SK-N-SH (cell line): Measurements from ENCODE around the gene SIRT3. TPM values are rescaled to one million over a fixed set of nuclear protein-coding genes. Genes with fewer than 3 reads are reported as not detected.

Experiments used
- CTCF ChIA-PET: fragments of 300-600, 350-600 bp; formaldehyde crosslinking; extraction: SDS; loops from one replicate; lab custom pipeline; 2021; lab: Yijun Ruan, JAX
- POLR2A ChIA-PET: fragments of 350-600 bp; sonication (Branson Sonifier 250); formaldehyde crosslinking; extraction: SDS; loops from one replicate; lab custom pipeline; 2020; ENCODE audit warnings: antibody characterized with exemption, inconsistent platforms; lab: Yijun Ruan, JAX
- DNase-seq: peaks from one replicate; pipeline ENCODE4 v3.0.0; 2012
- H2AFZ ChIP-seq: fragments of 200-600 bp; sonication (generic); 2 replicates; pipeline ENCODE4 v1.8.1; 2016; ENCODE audit warnings: antibody characterized with exemption, mild to moderate bottlenecking, low read depth
- H3F3A ChIP-seq: fragments of 200-600 bp; sonication (generic); replicated peaks from 2 replicates; pipeline ENCODE3; 2016; ENCODE audit warnings: antibody characterized with exemption, mild to moderate bottlenecking; ENCODE audit not compliant: insufficient read depth
- H3K27ac ChIP-seq, 2 experiments: fragments of 200-500 bp in 1 of 2; fragments of 200-600 bp in 1 of 2; sonication (Bioruptor generic) in 1 of 2; sonication (generic), shearing (Covaris generic) in 1 of 2; 2 replicates each; pipeline versions ENCODE4 v1.5.1 to v1.6.1; 2014 to 2016; ENCODE audit warnings: low read depth in 2 of 2, inconsistent platforms in 1 of 2, low read length in 1 of 2, mild to moderate bottlenecking in 1 of 2, mixed read lengths in 1 of 2
- H3K27me3 ChIP-seq: fragments of 200-600 bp; sonication (generic), shearing (Covaris generic); 2 replicates; pipeline ENCODE4 v1.6.1; 2016; ENCODE audit warnings: mixed run types; ENCODE audit not compliant: insufficient read depth
- H3K36me3 ChIP-seq, 2 experiments: fragments of 200-500 bp in 1 of 2; fragments of 200-600 bp in 1 of 2; sonication (Bioruptor generic) in 1 of 2; sonication (generic) in 1 of 2; replicated peaks in 1 of 2; 2 replicates each; pipeline versions ENCODE3 to v1.5.1; 2014 to 2016; ENCODE audit warnings: low read length in 1 of 2, mild to moderate bottlenecking in 1 of 2; ENCODE audit not compliant: insufficient read depth in 2 of 2, control insufficient read depth in 1 of 2
- H3K4me1 ChIP-seq, 2 experiments: fragments of 200-500 bp in 1 of 2; fragments of 200-600 bp in 1 of 2; sonication (Bioruptor generic) in 1 of 2; sonication (generic), shearing (Covaris generic) in 1 of 2; 2 replicates each; pipeline versions ENCODE4 v1.5.1 to v1.6.1; 2014 to 2016; ENCODE audit warnings: low read depth in 1 of 2, low read length in 1 of 2, mixed run types in 1 of 2; ENCODE audit not compliant: insufficient read depth in 2 of 2, control insufficient read depth in 1 of 2
- H3K4me2 ChIP-seq: fragments of 200-600 bp; sonication (generic), shearing (Covaris generic); 2 replicates; pipeline ENCODE4 v1.6.1; 2017; ENCODE audit warnings: mixed run types
- H3K4me3 ChIP-seq, 2 experiments: fragments of 200-500 bp in 1 of 2; fragments of 200-600 bp in 1 of 2; sonication (Bioruptor generic) in 1 of 2; sonication (generic), shearing (Covaris generic) in 1 of 2; 2 replicates each; pipeline versions ENCODE4 v1.5.1 to v1.8.1; 2014 to 2016; ENCODE audit warnings: low read depth in 2 of 2, inconsistent platforms in 1 of 2, low read length in 1 of 2, mild to moderate bottlenecking in 1 of 2, mixed read lengths in 1 of 2, moderate library complexity in 1 of 2
- H3K79me2 ChIP-seq: fragments of 200-600 bp; sonication (generic); 2 replicates; pipeline ENCODE4 v1.8.1; 2017; ENCODE audit warnings: mild to moderate bottlenecking; ENCODE audit not compliant: insufficient read depth
- H3K9ac ChIP-seq: fragments of 200-600 bp; sonication (generic); 2 replicates; pipeline ENCODE4 v1.6.1; 2017; ENCODE audit warnings: mixed run types
- H3K9me2 ChIP-seq: fragments of 200-600 bp; sonication (generic); 2 replicates; pipeline ENCODE4 v1.6.1; 2017; ENCODE audit warnings: mixed run types
- H3K9me3 ChIP-seq: fragments of 200-600 bp; sonication (generic); 2 replicates; pipeline ENCODE4 v1.6.1; 2017; ENCODE audit warnings: mixed run types, mild to moderate bottlenecking, moderate library complexity
- H4K20me1 ChIP-seq: fragments of 200-600 bp; sonication (generic); 2 replicates; pipeline ENCODE4 v1.6.1; 2017; ENCODE audit warnings: mild to moderate bottlenecking, mixed run types; ENCODE audit not compliant: insufficient read depth
- CHD2 ChIP-seq: fragments of 150-350 bp; IDR thresholded peaks from 2 replicates; pipeline ENCODE4 v1.6.1; 2018; ENCODE audit warnings: low read length; ENCODE audit not compliant: partially characterized antibody
- CTCF ChIP-seq: fragments of 200-600 bp; sonication (generic); IDR thresholded peaks from 2 replicates; pipeline ENCODE4 v1.6.1; 2017; ENCODE audit warnings: antibody characterized with exemption, mild to moderate bottlenecking, moderate library complexity
- EZH2phosphoT487 ChIP-seq: fragments of 200-600 bp; sonication (generic); IDR thresholded peaks from 2 replicates; pipeline ENCODE4 v1.6.1; 2017; ENCODE audit warnings: low read depth, mixed run types, mild to moderate bottlenecking, antibody characterized with exemption, moderate library complexity, borderline replicate concordance
- FOXJ3 ChIP-seq: sonication (generic); formaldehyde crosslinking; IDR thresholded peaks from 2 replicates; pipeline ENCODE4 v1.5.1; 2020; ENCODE audit warnings: mild to moderate bottlenecking, missing genetic modification reagents
- GABPA ChIP-seq: IDR thresholded peaks from 2 replicates; pipeline ENCODE4 v1.4.0; 2012; ENCODE audit warnings: low read depth, mild to moderate bottlenecking
- GATA2 ChIP-seq: sonication (generic); formaldehyde crosslinking; IDR thresholded peaks from 2 replicates; pipeline ENCODE4 v1.5.0; 2020; ENCODE audit warnings: mild to moderate bottlenecking, missing genetic modification reagents
- JUND ChIP-seq: IDR thresholded peaks from 2 replicates; pipeline ENCODE4 v1.4.0; 2012
- MAX ChIP-seq: IDR thresholded peaks from 2 replicates; pipeline ENCODE4 v1.4.0; 2012; ENCODE audit warnings: low read depth
- PBX3 ChIP-seq: IDR thresholded peaks from 2 replicates; pipeline ENCODE4; 2012
- RCOR1 ChIP-seq: fragments of 150-350 bp; IDR thresholded peaks from 2 replicates; pipeline ENCODE4 v1.6.1; 2017; ENCODE audit warnings: antibody characterized with exemption, low read length
- RFX5 ChIP-seq: IDR thresholded peaks from 2 replicates; pipeline ENCODE4 v1.6.1; 2012; ENCODE audit warnings: mild to moderate bottlenecking, improper control_type of control experiment, low read length
- SIN3A ChIP-seq: IDR thresholded peaks from 2 replicates; pipeline ENCODE4 v1.6.1; 2012; ENCODE audit warnings: low read depth, mild to moderate bottlenecking, low read length, moderate library complexity, borderline replicate concordance
- SMC3 ChIP-seq: IDR thresholded peaks from 2 replicates; pipeline ENCODE4 v1.6.1; 2012; ENCODE audit warnings: low read depth, low read length, improper control_type of control experiment
- TCF12 ChIP-seq: IDR thresholded peaks from 2 replicates; pipeline ENCODE4 v1.4.0; 2012
- TEAD4 ChIP-seq: IDR thresholded peaks from 2 replicates; pipeline ENCODE4 v1.4.0; 2012; ENCODE audit warnings: mild to moderate bottlenecking, borderline replicate concordance; ENCODE audit not compliant: insufficient read depth
- USF1 ChIP-seq: IDR thresholded peaks from 2 replicates; pipeline ENCODE4 v1.4.0; 2012; ENCODE audit warnings: low read depth, borderline replicate concordance
- YY1 ChIP-seq: IDR thresholded peaks from 2 replicates; pipeline ENCODE4 v1.4.0; 2012; ENCODE audit warnings: low read depth, mild to moderate bottlenecking
- ZBTB33 ChIP-seq: IDR thresholded peaks from 2 replicates; pipeline ENCODE4 v1.4.0; 2012; ENCODE audit warnings: low read depth, borderline replicate concordance
- WGBS: methylation state at CpG from one replicate; pipeline ENCODE4 v1.1.6; 2017; ENCODE audit warnings: low lambda C conversion rate; 5-methylcytosine and 5-hydroxymethylcytosine counted together
- polyA plus RNA-seq, 3 experiments: library from polyadenylated mRNA; depleted of rRNA; stranded (reverse); fragments of >200 nt; gene quantifications; 2 replicates each; pipeline ENCODE4 v1.2.3, GENCODE V29; 2012

Gene SIRT3
- polyA plus RNA-seq, 1 of the 3 experiments (the other 2 are of a cell fraction) = 34.4 TPM

GRCh38 chr11:255176-255575 is 19.0 kb upstream of the SIRT3 start:
- Histone ChIP-seq H3K27ac (no peak overlapping the region), H3K9me2 (no peaks in the 10 kb centered on the region), H3K9ac (no peak overlapping the region), H3K9me3 (no peaks in the 10 kb centered on the region), H3F3A (peaks cover 14% of the 10 kb centered on the region), H4K20me1 (no peaks in the 10 kb centered on the region), H3K79me2 (no peaks in the 10 kb centered on the region), H3K4me2 (no peak overlapping the region), H3K27me3 (no peaks in the 10 kb centered on the region), H3K4me3 (no peak overlapping the region), H3K36me3 (peaks cover 16 to 34% of the 10 kb centered on the region in 2 experiments), H3K4me1 (no peaks in the 10 kb centered on the region), H2AFZ (no peak overlapping the region)
- ChIA-PET POLR2A (no interaction called here), CTCF (interaction anchor here (1.2 to 1.7 kb wide), 2 partner anchors 10 to 100 kb away, joined by 3 to 4 read pairs; no protein-coding TSS in a partner anchor)
- no peak for DNase-seq
- 48% methylated on average over 3 of the region's 3 CpGs for WGBS
- TF ChIP-seq EZH2phosphoT487 (no peak), GABPA (no peak), GATA2 (CRISPR knock-in tag) (no peak), PBX3 (no peak), CTCF (no peak), RCOR1 (no peak), FOXJ3 (CRISPR knock-in tag) (no peak), CHD2 (no peak), ZBTB33 (no peak), MAX (no peak), TCF12 (no peak), JUND (no peak), TEAD4 (no peak), USF1 (no peak), YY1 (no peak), SMC3 (no peak), RFX5 (no peak), SIN3A (no peak)
